Epithelial cell of proximal tubule (primary cell): Measurements from ENCODE around the gene KIR2DL1. TPM values are rescaled to one million over a fixed set of nuclear protein-coding genes. Genes with fewer than 3 reads are reported as not detected.
"Not testable (repeated sequence)": the region's sequence is repeated elsewhere in the genome, so short reads cannot be mapped to it uniquely, and the experiment has no call there.

Source experiments
- DNase-seq: peaks from one replicate; pipeline ENCODE4 v3.0.0-alpha.2; 2011; ENCODE audit warnings: low read depth
- H3K4me3 ChIP-seq: 2 replicates; pipeline ENCODE4 v1.5.1; 2011; ENCODE audit warnings: low read depth, mild to moderate bottlenecking, low read length
- CTCF ChIP-seq: conservative IDR thresholded peaks from 2 replicates; pipeline ENCODE4 v1.5.1; 2012; ENCODE audit warnings: low read depth, mild to moderate bottlenecking, low read length
- total RNA-seq: library from RNA; depleted of rRNA; stranded (reverse); fragments of >200 nt; gene quantifications from 2 replicates; pipeline ENCODE4 v1.2.3, GENCODE V29; 2015

KIR2DL1 gene
- total RNA-seq, 1 donor from 2014 or later = not detected

GRCh38 chr19:54817670-54818536 lies 48.3 kb downstream of the KIR2DL1 start:
- H3K4me3 ChIP-seq = no peak overlapping the region
- TF ChIP-seq CTCF = no peak
- DNase-seq = no peak

GRCh38 chr19:54824416-54824815 lies 54.8 kb downstream of the KIR2DL1 start:
- DNase-seq, H3K4me3 ChIP-seq: not testable (repeated sequence)

GRCh38 chr19:54825326-54825725 lies 55.7 kb downstream of the KIR2DL1 start:
- not testable (repeated sequence) for H3K4me3 ChIP-seq, DNase-seq

GRCh38 chr19:54828064-54828463 lies 58.5 kb downstream of the KIR2DL1 start:
- DNase-seq, H3K4me3 ChIP-seq: not testable (repeated sequence)

- not testable (repeated sequence) for DNase-seq, H3K4me3 ChIP-seq
These were observed 62.9 kb downstream of the KIR2DL1 start, which contains the start of gene KIR2DS4 for GRCh38 chr19:54832496-54832895. KIR2DS4 (plus strand) TSS chr19:54832676.

Other genes with a start within 250 kb of the KIR2DL1 start
- gene LILRA2, start 196.0 kb upstream of the KIR2DL1 start, total RNA-seq = not detected in 2 replicates
- gene LILRA1, start 176.2 kb upstream of the KIR2DL1 start, total RNA-seq = not detected in 2 replicates
- gene LILRB1, start 139.3 kb upstream of the KIR2DL1 start, total RNA-seq = not detected in 2 replicates
- gene LILRB4, start 106.8 kb upstream of the KIR2DL1 start, total RNA-seq = not detected in 2 replicates
- not detected in 2 replicates for gene KIR3DL3, start 45.4 kb upstream of the KIR2DL1 start, total RNA-seq
- gene KIR2DL3, start 31.3 kb upstream of the KIR2DL1 start, total RNA-seq = not detected in 2 replicates
- gene KIR2DL4, start 33.8 kb downstream of the KIR2DL1 start, total RNA-seq = not detected in 2 replicates
- gene KIR3DL1, start 46.7 kb downstream of the KIR2DL1 start, total RNA-seq = not detected in 2 replicates
- gene KIR2DS4, start 62.9 kb downstream of the KIR2DL1 start, total RNA-seq = not detected in 2 replicates
- not detected in 2 replicates for gene KIR3DL2, start 80.7 kb downstream of the KIR2DL1 start, total RNA-seq
- not detected in 2 replicates for gene FCAR, start 104.4 kb downstream of the KIR2DL1 start, total RNA-seq
- gene NCR1, start 136.4 kb downstream of the KIR2DL1 start, total RNA-seq = not detected in 2 replicates
- gene NLRP7, start 177.7 kb downstream of the KIR2DL1 start, total RNA-seq = not detected in 2 replicates
- gene NLRP2, start 196.6 kb downstream of the KIR2DL1 start, total RNA-seq = 12.4 and 28.3 TPM in 2 replicates